H1 (cell line): ENCODE data around the gene GARS1.

Experiments used
- CTCF ChIP-seq, 3 experiments: IDR thresholded peaks; 1 replicate in 2 of 3; 2 replicates in 1 of 3; pipeline versions ENCODE4 v1.5.1 to v1.6.1; 2011; ENCODE audit warnings: low read length in 3 of 3, mild to moderate bottlenecking in 3 of 3, inconsistent platforms in 2 of 3, low read depth in 1 of 3, moderate library complexity in 1 of 3; ENCODE audit not compliant: insufficient read depth in 1 of 3; ENCODE audit errors: control extremely low read depth in 1 of 3
- EZH2 ChIP-seq: fragments of 200-600 bp; sonication (generic); IDR thresholded peaks from 2 replicates; pipeline ENCODE4 v1.7.1; 2012; ENCODE audit warnings: low read depth, mild to moderate bottlenecking, moderate library complexity, low read length, inconsistent platforms; ENCODE audit not compliant: severe bottlenecking
- GABPA ChIP-seq: IDR thresholded peaks from 2 replicates; pipeline ENCODE4 v1.6.1; 2011; ENCODE audit warnings: mild to moderate bottlenecking, low read length, moderate library complexity, borderline replicate concordance; ENCODE audit not compliant: insufficient read depth

- no peak for TF ChIP-seq CTCF (IDR thresholded peaks at IDR 0.05; ENCODE audit: control extremely low read depth in 1 of 3, insufficient read depth in 1 of 3, low read depth in 1 of 3, low read length in 3 of 3)
- TF ChIP-seq EZH2, result no peak
- TF ChIP-seq GABPA, result no peak
These were observed 80.2 kb downstream of the GARS1 start for GRCh38 chr7:30674876-30675275.
